ENCODE data around the gene CERS1.

GRCh38 chr19:18920400-18920799 lies 24.4 kb upstream of the CERS1 start:
- TF ChIP-seq CTCF (IDR thresholded peaks at IDR 0.05; ENCODE audit: low read depth, low read length) (no peak), EZH2phosphoT487 (IDR thresholded peaks at IDR 0.05; ENCODE audit: low read depth) (no peak)
